ENCODE results near the gene COIL. TPM values are rescaled to one million over a fixed set of nuclear protein-coding genes. Genes with fewer than 3 reads are reported as not detected.

The COIL gene
- total RNA-seq, 4 donors from 2014 or later = 8.2 to 15.2 (median 10.0) TPM

DNA sequence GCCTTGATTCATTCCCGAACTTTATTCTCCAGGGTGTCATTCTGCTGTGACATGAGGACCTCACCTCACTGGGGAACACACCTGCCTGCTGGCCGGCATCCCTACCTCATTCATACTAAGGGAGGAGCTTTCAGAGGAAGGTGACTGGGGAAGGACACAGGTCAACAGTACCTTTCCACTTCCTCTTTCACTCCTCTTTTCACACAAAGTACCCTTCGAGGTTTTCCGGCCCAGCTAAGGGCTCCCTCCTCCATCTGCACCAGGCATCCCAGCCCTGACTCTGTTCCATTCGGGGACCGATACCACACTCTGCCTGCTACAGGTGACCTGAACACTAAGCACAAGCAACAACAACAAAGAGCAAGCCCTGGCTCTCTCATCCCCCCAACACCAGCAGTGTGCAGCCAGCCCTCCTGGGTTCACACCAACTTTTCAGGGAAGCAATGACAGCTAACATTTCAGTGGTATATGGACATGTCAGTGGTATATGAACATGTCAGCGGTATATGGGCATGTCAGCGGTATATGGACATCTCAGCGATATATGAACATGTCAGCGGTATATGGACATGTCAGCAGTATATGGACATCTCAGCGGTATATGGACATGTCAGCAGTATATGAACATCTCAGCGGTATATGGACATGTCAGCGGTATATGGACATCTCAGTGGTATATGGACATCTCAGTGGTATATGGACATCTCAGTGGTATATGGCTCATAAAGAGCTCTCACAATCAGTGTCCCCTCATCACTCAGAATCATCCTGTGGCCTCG is 63.0 kb downstream of the COIL start:
- TF ChIP-seq, protein P1, sequence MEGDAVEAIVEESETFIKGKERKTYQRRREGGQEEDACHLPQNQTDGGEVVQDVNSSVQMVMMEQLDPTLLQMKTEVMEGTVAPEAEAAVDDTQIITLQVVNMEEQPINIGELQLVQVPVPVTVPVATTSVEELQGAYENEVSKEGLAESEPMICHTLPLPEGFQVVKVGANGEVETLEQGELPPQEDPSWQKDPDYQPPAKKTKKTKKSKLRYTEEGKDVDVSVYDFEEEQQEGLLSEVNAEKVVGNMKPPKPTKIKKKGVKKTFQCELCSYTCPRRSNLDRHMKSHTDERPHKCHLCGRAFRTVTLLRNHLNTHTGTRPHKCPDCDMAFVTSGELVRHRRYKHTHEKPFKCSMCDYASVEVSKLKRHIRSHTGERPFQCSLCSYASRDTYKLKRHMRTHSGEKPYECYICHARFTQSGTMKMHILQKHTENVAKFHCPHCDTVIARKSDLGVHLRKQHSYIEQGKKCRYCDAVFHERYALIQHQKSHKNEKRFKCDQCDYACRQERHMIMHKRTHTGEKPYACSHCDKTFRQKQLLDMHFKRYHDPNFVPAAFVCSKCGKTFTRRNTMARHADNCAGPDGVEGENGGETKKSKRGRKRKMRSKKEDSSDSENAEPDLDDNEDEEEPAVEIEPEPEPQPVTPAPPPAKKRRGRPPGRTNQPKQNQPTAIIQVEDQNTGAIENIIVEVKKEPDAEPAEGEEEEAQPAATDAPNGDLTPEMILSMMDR (IDR thresholded peaks at IDR 0.05; ENCODE audit: low read depth) = no peak

DNA sequence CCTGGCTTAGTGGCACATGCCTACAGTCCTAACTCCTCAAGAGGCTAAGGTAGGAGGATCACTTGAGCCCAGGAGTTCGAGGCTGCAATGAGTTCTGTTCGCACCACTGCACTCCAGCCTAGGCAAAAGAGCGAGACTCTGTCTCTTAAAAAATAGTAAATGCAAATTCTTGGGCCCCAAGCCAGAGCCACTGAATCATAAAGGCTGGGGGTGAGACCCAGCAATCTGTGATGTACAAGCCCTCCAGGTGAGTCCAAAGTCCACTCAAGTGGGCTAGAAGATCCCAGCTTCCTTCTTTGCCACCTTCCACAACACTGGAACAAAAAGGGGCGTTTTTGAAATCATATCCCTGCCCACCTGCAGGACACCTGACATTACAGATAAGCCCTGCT is 63.9 kb downstream of the COIL start:
- TF ChIP-seq, protein P1 (IDR thresholded peaks at IDR 0.05; ENCODE audit: low read depth) = no peak

DNA sequence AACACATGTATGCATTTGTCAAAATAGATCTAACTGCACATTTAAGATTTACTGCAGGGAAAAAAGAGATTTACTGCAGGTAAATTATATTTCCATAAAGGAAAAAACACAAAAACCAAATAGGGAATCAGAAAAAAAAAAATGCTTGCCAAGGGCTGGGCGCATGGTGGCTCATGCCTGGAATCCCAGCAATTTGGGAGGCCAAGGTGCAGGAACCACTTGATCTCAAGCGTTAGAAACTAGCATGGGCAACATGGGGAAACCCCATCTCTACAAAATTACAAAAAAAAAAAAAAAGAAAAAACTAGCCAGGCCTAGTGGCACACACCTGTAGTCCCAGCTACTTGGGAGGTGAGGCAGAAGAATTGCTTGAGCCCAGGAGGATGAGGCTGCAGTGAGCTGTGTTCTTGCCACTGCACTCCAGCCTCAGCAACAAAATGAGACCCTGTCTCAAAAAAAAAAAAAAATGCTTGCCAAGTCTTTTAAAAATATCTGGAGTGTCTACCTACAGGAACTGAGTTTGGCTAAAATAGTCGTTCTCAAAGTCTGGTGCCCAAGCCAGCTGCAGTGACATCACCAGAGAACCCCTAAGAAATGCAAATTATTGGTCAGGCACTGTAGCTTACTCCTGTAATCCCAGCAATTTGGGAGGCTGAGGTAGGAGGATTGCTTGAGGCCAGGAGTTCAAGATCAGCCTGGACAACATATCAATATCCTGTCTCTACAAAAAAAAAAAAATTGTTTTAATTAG is 64.5 kb downstream of the COIL start:
- TF ChIP-seq, protein P1 (IDR thresholded peaks at IDR 0.05; ENCODE audit: low read depth) = no peak

DNA sequence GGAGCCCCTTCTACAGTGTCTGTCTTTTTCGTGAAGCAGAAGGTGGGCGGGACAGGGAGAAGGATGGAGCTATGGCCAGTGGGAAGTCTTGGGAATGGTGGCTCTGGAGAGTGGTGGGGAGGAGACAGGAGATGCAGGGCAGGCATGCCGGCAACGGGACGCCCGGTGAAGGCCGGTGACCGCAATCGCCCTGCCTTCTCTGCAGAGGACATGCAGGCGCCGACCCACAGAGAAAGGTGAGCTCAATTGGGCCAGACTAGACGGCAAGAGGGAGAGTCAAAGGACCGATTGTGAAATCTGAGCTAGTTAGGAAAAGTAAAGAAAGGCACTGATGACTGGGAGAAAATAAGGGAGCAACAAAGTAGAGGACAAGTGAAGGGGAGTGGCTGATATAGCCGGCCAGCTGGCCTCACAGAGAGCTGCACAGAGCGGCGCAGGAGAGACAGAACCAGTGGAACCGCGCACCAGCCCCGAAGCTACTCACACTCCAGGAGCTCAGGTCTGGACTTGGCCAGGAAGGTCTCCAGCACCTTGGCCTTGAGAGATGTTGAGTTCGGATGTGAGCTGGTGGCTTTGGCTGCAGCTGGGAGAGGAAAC is 65.9 kb downstream of the COIL start:
- TF ChIP-seq, protein P1 (IDR thresholded peaks at IDR 0.05; ENCODE audit: low read depth) = no peak

DNA sequence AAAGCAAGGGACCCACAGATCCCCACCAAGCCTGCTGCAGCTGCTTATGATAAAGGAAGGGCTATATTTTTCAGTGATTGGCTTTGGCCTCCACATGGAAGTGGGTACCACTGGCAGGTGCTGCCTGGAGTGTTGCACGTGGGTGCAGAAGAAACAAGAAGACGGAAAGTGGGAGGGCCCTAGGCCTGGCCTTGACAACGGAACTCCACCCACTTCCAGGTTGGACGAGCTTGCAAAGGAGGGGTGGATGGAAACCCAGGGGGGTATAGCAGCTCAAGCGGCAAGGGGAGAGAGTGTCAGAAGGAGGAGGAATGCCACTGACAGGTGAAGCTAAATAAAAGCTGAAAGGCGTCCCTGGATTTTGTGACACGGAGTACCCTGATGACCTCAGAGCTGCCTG is 67.3 kb downstream of the COIL start:
- TF ChIP-seq, protein P1 (IDR thresholded peaks at IDR 0.05; ENCODE audit: low read depth) = no peak

DNA sequence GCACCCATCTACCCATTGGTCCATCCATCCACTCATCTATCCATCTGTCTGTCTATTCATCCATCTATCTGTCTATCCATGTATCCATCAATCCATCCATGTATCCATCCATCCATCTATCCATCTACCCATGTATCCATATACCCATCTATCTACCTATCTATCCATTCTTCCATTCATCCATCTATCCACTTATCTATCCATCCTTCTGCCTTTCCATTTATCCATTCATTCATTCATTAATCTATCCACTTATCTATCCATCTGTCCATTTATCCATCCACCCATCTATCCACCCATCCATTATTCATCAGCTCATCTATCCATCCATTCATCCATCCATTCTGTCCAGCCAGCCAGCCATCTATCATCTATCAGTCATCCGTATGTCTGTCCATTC is 68.5 kb downstream of the COIL start:
- TF ChIP-seq, protein P1 (IDR thresholded peaks at IDR 0.05; ENCODE audit: low read depth) = no peak

DNA sequence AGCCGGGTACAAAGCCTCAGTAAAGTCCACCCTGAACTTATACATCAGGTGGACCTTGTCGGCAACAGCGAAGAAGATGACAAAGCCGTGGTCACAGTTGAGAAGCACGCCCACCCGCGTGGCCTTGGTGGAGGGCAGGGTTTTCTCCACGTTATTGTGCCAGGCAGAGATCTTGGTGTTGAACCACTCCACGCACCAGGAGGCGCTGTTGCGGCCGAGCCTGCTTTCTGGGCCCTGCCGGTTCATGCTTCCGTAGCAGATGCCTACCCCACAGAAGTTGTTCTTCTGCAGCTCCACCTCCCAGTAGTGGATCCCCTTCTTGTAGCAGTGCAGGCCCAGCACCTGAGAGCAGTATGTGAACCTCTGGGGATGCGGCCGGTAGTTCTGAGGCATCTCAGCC is 69.1 kb downstream of the COIL start:
- TF ChIP-seq, protein P1 (IDR thresholded peaks at IDR 0.05; ENCODE audit: low read depth) = no peak

All from subcutaneous adipose tissue (tissue), 4 donors.